C4-2B (cell line): ENCODE data around the gene PPP2R5C.

ENCODE experiments used
- H3K27ac ChIP-seq: fragments of 450-650 bp; 2 replicates; pipeline ENCODE4 v1.5.1; 2017
- ZFX ChIP-seq: fragments of 450-650 bp; IDR thresholded peaks from 2 replicates; pipeline ENCODE4 v1.6.1; 2017
- TF ChIP-seq, protein P1 (sequence below): fragments of 450-650 bp; conservative IDR thresholded peaks from 2 replicates; pipeline ENCODE4 v1.5.1; 2017; ENCODE audit warnings: mild to moderate bottlenecking

The PPP2R5C gene

GRCh38 chr14:101815994-101816393, 54.5 kb downstream of the PPP2R5C start:
- TF ChIP-seq ZFX: no peak
- TF ChIP-seq, protein P1, sequence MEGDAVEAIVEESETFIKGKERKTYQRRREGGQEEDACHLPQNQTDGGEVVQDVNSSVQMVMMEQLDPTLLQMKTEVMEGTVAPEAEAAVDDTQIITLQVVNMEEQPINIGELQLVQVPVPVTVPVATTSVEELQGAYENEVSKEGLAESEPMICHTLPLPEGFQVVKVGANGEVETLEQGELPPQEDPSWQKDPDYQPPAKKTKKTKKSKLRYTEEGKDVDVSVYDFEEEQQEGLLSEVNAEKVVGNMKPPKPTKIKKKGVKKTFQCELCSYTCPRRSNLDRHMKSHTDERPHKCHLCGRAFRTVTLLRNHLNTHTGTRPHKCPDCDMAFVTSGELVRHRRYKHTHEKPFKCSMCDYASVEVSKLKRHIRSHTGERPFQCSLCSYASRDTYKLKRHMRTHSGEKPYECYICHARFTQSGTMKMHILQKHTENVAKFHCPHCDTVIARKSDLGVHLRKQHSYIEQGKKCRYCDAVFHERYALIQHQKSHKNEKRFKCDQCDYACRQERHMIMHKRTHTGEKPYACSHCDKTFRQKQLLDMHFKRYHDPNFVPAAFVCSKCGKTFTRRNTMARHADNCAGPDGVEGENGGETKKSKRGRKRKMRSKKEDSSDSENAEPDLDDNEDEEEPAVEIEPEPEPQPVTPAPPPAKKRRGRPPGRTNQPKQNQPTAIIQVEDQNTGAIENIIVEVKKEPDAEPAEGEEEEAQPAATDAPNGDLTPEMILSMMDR: no peak
- no peak overlapping the region for H3K27ac ChIP-seq

- no peak overlapping the region for H3K27ac ChIP-seq
- no peak for TF ChIP-seq ZFX
- TF ChIP-seq, protein P1: no peak
These were observed 56.0 kb downstream of the PPP2R5C start for GRCh38 chr14:101817501-101818001.

GRCh38 chr14:101819251-101819990, 57.9 kb downstream of the PPP2R5C start:
- no peak overlapping the region for H3K27ac ChIP-seq
- TF ChIP-seq ZFX: no peak
- TF ChIP-seq, protein P1: no peak

GRCh38 chr14:101820283-101820798, 58.8 kb downstream of the PPP2R5C start:
- H3K27ac ChIP-seq: no peak overlapping the region
- TF ChIP-seq ZFX: no peak
- TF ChIP-seq, protein P1: no peak

- no peak for TF ChIP-seq ZFX
- TF ChIP-seq, protein P1: no peak
- H3K27ac ChIP-seq: no peak overlapping the region
These were observed 60.0 kb downstream of the PPP2R5C start for GRCh38 chr14:101821528-101821927.

DNA sequence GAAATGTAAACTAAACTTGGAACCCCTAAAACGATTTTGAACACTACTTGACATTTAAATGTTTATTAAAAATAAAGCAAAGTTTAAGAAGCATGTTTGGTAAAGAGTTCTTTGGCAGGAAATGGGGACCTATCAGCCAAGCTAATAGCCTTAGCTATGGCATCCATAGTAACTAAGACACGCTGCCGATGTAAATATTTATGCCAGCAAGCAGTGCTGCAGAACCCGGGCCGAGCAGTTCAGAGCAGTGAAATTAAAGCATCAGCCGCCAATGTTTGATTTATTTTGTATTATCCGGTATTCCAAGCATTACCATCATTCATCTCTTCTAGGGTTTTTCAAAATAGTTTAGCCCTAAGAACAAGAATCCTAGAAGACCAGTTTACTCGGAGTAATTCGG, 61.6 kb downstream of the PPP2R5C start:
- no peak overlapping the region; the same call in 1 of the 2 replicates for H3K27ac ChIP-seq
- no peak for TF ChIP-seq ZFX
- TF ChIP-seq, protein P1: no peak

- H3K27ac ChIP-seq: no peak overlapping the region; the same call in 1 of the 2 replicates
- no peak for TF ChIP-seq ZFX
- TF ChIP-seq, protein P1: no peak
These were observed 62.1 kb downstream of the PPP2R5C start for GRCh38 chr14:101823511-101824120.
